Measurements from ENCODE around the gene CEP112.

The CEP112 gene

DNA sequence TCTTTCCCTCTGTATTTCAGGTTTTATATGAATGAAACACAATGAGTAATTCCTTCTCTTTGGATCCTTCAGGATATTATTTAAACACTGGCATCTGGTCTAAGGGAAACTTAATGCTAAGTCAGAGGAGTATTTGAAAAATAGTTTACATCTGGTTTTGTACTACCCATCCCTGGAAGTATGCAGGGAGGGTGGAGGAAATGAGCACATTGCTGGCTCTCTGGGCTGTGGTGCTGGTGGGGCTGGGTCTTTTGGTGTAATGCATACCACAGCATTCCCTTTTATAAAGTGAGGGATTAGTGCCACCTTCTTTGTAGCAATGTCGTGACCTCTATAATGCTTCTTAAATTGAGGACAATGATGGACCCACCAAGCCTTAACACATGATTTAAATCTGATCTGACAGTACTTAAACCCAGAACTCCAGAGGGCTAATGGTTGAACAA is 525.0 kb downstream of the CEP112 start:
- DNase-seq: no peak

DNA sequence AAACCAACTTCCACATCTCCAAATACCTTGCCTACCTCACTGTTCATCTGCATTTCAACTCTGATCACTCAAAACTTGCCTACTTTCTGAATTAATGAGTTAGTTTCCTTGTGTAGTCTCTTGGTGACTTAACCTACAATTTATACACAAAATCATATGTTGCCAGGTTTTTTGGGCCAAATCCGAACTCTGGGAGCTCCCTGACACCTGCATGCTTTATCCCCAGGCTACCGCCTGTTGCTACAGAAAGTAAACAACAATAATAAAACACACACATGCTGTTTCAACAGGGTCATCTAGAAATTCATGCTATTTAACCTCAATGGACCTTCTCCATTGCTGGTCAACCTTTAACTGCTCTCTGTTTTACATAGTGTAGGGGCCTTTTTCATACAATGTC is 526.0 kb downstream of the CEP112 start:
- DNase-seq: no peak

GRCh38 chr17:65664696-65665095 is 527.2 kb downstream of the CEP112 start:
- no peak for DNase-seq

- no peak for DNase-seq
These were observed 527.7 kb downstream of the CEP112 start for GRCh38 chr17:65664266-65664665.

GRCh38 chr17:65662196-65662595 is 529.7 kb downstream of the CEP112 start:
- no peak for DNase-seq

- DNase-seq: no peak
These were observed 531.0 kb downstream of the CEP112 start for GRCh38 chr17:65660947-65661346.

- no peak for DNase-seq
These were observed 531.9 kb downstream of the CEP112 start for GRCh38 chr17:65660078-65660477.

GRCh38 chr17:65659512-65659911 is 532.4 kb downstream of the CEP112 start:
- no peak for DNase-seq

DNA sequence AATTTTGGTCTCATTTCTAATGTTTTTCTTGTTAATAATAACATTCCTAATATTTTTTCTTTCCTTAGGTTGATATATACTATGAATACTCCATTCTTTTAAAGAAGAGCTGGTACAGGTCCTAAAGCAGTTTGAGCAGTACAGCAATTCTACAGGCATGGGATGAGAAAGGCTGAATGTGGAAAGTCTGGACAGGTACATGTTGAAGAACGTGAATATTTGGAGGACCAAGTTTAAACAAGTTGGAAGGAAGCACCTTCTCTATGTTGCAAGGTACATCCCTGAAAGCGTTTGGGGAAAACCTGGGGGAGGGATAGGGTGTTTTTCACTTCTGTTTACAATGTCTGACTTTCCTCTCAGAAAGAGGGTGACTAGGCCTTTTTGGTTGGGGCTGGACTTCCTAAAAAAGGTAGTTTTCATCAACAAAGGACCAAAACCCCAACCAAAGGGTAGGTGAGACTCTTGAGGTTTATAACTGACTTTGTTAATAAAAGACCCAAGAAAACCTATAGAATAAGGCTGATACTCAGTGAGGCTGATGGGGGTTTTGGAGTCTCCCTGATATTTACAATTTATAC is 534.6 kb downstream of the CEP112 start:
- no peak for DNase-seq

- DNase-seq: no peak
These were observed 535.3 kb downstream of the CEP112 start for GRCh38 chr17:65656390-65657250.

DNA sequence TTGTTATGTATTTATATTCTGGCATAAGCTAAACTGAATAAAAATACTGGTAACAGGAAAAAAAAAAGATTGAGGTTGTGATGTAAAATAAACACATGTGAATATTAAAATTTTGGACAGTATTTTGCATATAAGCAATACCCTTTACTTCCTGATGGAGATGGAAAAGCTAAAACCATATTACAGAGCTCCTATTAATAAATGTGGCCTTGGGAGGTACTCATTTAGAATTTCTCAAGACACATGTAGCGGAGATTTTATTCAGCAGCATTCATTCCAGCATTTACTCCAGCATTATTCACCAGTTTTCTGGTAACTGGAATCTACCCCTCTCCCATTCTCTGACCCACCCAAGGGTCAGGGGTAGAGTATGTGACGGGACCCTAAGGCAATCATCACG is 536.2 kb downstream of the CEP112 start:
- DNase-seq: no peak

DNA sequence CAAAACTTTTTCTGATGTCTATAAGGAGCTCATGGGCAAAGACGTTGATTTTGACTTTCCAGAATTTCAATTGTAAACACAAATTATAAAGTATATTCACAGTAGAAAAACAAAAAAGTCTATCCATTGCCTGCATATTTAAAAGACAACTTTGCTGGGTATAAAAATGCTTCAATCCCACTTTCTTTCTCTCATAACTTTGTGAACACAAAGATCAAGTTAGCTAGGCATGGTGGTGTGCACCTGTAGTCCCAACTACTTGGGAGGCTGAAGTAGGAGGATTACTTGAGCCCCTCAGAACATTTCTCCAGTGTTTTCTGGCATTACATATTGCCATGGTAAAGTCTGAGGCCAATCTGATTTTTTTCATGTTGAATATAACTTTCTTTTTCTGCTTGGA is 547.4 kb downstream of the CEP112 start:
- DNase-seq: no peak

DNA sequence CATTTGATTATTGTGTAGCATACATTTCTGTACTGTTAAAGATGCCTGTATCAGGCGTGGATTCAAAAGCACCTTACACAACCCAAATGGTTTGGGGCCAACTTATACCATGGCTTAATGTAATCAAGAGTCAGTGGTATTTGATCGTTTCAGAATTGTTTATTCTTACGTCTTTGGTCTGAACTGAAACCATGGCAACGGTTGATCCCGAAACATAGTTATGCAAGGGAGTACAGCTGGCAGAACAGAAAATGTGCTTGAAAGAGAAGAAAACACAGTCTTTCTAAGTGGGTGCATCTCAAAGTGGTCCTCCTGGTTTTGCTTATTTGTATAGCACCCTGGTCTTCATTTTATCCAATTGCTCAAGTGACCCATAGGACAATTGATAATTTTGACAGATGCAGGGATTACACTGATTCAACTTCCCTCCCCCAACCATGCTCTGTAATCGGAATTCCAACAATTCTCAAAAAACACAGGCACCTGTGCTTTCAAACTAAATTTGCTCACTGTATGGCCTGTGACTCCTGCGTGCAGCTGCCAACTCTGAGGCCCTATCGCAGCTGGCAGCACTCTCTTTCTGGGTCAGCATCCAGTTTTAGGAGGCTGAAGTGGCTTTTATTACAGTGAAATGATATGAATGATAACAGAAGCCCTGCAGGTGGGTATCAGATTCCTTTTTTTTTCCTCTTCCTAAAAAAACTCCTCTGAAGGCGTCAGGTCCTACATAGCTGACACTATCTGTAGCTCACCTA is 553.5 kb downstream of the CEP112 start:
- DNase-seq: no peak

- no peak for DNase-seq
These were observed 554.1 kb downstream of the CEP112 start for GRCh38 chr17:65637786-65638185.

DNA sequence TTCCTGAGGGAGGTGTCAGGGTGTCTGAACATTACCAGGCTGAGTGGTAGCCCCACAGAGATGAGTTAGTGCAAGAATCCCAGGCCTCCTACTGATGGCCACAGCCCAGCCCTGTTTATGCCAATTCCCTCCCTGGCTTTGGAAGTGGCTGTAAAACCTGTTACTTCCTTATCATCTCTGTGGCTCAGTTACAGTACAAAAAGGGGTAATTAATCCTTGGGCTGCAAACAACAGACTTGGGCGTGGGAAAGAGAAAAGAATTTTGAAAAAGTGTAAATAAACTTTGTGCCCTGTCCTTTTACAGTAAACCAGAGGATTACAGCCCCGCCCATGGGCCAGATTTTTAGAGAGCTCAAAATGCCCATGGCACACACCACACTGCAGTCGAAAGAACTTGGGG is 557.4 kb downstream of the CEP112 start:
- DNase-seq: no peak

- no peak for DNase-seq
These were observed 557.9 kb downstream of the CEP112 start for GRCh38 chr17:65633988-65634387.

- no peak for DNase-seq
These were observed 558.6 kb downstream of the CEP112 start for GRCh38 chr17:65633146-65633881.

DNA sequence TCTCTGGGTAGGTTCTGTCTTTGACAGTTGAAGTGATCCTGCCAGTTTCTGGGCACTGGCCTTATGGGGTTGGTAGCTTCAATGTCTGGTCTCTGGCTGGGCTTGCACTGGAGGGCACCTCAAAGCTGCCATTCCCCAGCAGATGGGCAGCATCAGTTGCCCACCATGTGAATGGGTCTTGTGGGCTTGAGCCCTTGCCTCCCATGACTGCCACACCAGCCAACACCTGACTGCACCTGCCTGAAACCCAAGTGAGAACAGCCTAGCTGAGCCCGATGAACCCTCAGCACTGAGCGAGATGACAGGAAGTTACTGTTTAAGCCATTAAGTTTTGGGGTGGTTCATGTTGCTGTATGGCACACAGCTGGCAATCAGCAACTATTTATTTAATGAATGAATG is 561.4 kb downstream of the CEP112 start:
- no peak for DNase-seq

DNA sequence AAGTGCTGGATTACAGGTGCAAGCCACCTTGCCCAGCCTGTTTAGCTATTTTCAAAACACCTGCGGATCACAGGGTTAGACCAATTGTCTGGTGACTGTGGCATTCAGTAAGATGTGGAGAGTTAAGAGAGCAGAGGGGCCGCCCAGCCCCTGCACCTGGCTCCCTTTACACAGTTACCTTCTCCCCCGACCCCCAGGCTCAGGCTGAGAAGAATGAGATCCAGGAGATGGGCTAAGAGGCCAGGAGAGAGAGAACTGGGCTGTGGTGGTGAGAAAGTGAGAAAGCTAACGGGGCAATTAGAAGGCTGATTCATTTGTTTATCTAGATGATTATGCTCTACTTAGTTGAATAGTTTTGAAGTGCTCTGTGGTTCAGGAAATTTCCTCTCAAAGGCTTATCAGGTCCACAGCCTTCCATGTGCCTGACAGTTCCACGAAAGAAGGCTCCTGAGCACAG is 562.7 kb downstream of the CEP112 start:
- DNase-seq: no peak

GRCh38 chr17:65628644-65629036 is 563.3 kb downstream of the CEP112 start:
- no peak for DNase-seq

- no peak for DNase-seq
These were observed 563.9 kb downstream of the CEP112 start for GRCh38 chr17:65627891-65628643.

- no peak for DNase-seq
These were observed 564.8 kb downstream of the CEP112 start for GRCh38 chr17:65627108-65627507.

Measured in CD4-positive, alpha-beta T cell treated with Interleukin-4 for 4 hours (primary cell).